ENCODE results near the gene HAUS7.

DNA sequence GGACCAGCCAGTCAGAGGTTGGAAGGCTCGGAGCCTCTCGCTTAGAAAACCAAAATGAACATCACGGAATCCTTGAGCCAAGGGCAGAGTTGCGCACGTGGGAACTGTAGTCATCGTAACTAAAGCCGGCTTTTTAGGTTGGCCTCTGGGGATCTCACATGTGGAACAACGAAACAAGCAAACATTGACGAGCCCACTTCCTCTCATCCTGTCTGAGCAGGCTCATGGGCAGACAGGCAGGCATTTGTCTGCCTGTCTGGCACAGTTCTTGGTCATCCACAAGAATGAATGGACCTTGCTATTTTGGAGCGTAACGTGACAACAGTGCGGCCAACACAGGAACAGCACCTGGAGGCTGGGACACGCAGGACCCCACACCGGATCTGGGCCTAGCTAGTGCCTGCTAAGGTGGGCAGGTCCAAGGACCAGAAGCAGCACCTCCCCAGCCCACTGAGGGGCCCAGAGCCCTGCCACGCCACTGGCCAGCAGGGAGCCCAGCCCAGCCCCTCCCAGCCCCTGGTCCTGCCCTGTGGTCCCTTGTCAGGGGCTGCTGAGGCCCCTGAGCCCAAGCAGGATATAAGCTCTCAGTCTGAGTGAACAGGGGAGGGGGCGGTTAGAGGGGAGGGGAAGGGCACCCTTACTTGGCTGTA, 15.3 kb downstream of the HAUS7 start:
- TF ChIP-seq, protein P1, sequence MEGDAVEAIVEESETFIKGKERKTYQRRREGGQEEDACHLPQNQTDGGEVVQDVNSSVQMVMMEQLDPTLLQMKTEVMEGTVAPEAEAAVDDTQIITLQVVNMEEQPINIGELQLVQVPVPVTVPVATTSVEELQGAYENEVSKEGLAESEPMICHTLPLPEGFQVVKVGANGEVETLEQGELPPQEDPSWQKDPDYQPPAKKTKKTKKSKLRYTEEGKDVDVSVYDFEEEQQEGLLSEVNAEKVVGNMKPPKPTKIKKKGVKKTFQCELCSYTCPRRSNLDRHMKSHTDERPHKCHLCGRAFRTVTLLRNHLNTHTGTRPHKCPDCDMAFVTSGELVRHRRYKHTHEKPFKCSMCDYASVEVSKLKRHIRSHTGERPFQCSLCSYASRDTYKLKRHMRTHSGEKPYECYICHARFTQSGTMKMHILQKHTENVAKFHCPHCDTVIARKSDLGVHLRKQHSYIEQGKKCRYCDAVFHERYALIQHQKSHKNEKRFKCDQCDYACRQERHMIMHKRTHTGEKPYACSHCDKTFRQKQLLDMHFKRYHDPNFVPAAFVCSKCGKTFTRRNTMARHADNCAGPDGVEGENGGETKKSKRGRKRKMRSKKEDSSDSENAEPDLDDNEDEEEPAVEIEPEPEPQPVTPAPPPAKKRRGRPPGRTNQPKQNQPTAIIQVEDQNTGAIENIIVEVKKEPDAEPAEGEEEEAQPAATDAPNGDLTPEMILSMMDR (IDR thresholded peaks at IDR 0.05) = no peak
- TF ChIP-seq POLR2AphosphoS5 (IDR thresholded peaks at IDR 0.05) = no peak
- TF ChIP-seq POLR2A (IDR thresholded peaks at IDR 0.05) = no peak

Data from breast epithelium (tissue), 3 donors.